Gastroesophageal sphincter (tissue), 4 donors: ENCODE results near the gene CALY. TPM values are rescaled to one million over a fixed set of nuclear protein-coding genes. Genes with fewer than 3 reads are reported as not detected.
A peak's percentile ranks its signal among the peaks of the same experiment; 100 is the strongest.

Source experiments
- ATAC-seq: fragments of 150-250 bp; one replicate; pipeline ENCODE4 v1.9.1; 2016; ENCODE audit warnings: mild to moderate bottlenecking, moderate library complexity
- H3K27ac ChIP-seq, 4 donors: fragments of 200-600 bp; sonication (generic) in 3 of 4; 1 replicate in 3 of 4; 2 replicates in 1 of 4; pipeline ENCODE4 v1.5.1; 2016 to 2019
- H3K27me3 ChIP-seq: fragments of 200-600 bp; sonication (generic); one replicate; pipeline ENCODE4 v1.5.1; 2019
- H3K36me3 ChIP-seq, 2 donors: fragments of 200-600 bp; sonication (generic); one replicate each; pipeline ENCODE4 v1.5.1; 2019; ENCODE audit warnings: control low read depth in 1 of 2
- H3K4me1 ChIP-seq, 3 donors: fragments of 200-600 bp; sonication (generic); 1 replicate in 2 of 3; 2 replicates in 1 of 3; pipeline ENCODE4 v1.5.1; 2016 to 2019; ENCODE audit warnings: control low read depth in 2 of 3
- H3K4me3 ChIP-seq, 2 donors: fragments of 200-600 bp; sonication (generic); one replicate each; pipeline ENCODE4 v1.5.1; 2019; ENCODE audit warnings: mild to moderate bottlenecking in 1 of 2, moderate library complexity in 1 of 2
- H3K9me3 ChIP-seq, 3 donors: fragments of 200-600 bp; sonication (generic); one replicate each; pipeline ENCODE4 v1.5.1; 2017 to 2019; ENCODE audit warnings: control low read depth in 2 of 3
- CTCF ChIP-seq, 4 experiments: fragments of 200-600 bp in 2 of 4; fragments of 450-650 bp in 2 of 4; sonication (generic) in 1 of 4; IDR thresholded peaks; one replicate each; pipeline ENCODE4 v1.5.1; 2017 to 2019; ENCODE audit warnings: antibody characterized with exemption in 4 of 4, mild to moderate bottlenecking in 2 of 4, moderate library complexity in 2 of 4
- EP300 ChIP-seq: sonication (generic); formaldehyde crosslinking; IDR thresholded peaks from one replicate; pipeline ENCODE4 v1.6.1; 2017; ENCODE audit warnings: antibody characterized with exemption, mild to moderate bottlenecking
- POLR2A ChIP-seq, 2 donors: fragments of 450-650 bp; IDR thresholded peaks; one replicate each; pipeline ENCODE4 v1.6.1; 2017; ENCODE audit warnings: antibody characterized with exemption in 2 of 2, mild to moderate bottlenecking in 2 of 2, moderate library complexity in 1 of 2
- POLR2AphosphoS5 ChIP-seq: sonication (generic); formaldehyde crosslinking; IDR thresholded peaks from one replicate; pipeline ENCODE4 v1.6.1; 2017; ENCODE audit warnings: antibody characterized with exemption
- WGBS, 2 donors: methylation state at CpG; one replicate each; pipeline ENCODE4 v1.1.5; 2018; ENCODE audit warnings: low coverage in 1 of 2; 5-methylcytosine and 5-hydroxymethylcytosine counted together
- total RNA-seq, 4 donors: library from RNA; depleted of rRNA; stranded (reverse); fragments of >200 nt; gene quantifications; one replicate each; pipeline ENCODE4 v1.1.0, GENCODE V29; 2016

Gene CALY
- total RNA-seq, 4 donors from 2014 or later, result 0.47 to 1.5 (median 1.5) TPM; not detected in 1

DNA sequence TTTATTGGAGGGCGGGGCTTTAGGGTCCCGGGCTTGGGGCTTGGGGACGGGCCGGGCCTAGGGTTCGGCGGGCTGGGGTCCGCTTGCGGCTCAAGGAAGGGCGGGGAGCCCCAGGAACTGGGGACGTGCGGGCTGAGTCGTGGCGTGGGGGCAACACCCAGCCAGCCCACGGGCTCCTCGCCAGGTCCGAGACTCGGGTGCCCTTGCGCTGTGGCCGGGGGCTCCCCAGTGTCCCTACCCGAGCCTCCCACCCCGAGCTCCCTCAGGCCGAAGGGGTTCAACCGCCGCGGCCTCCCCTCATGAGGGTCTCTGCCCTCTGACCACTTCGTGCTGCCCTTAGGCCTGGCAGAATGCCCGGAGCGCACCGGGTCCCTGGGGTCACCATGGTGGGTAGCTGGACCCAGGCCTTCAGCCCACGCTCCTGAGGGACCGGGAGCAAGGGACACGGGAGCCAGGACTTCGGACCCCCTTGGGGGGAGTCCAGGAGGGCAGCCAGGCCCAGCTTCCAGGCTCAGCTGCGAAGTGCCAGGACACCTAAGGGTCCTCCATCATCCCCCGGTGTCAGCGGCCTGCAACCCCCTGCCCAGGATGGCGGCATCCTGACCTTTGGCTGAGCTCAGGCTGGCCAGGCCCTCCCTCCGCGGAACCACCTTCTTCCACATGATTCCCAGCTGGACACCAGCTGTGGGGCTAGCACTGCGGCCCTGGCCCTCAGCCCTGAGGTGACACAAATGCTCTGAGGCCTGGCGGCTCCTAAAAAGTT, 21.6 kb upstream of the CALY start:
- Histone ChIP-seq H3K4me1 (peaks cover 0 to 24% (median 11%) of the 10 kb centered on the region in 3 donors), H3K9me3 (no peaks in the 10 kb centered on the region), H3K27me3 (peaks cover 37% of the 10 kb centered on the region), H3K36me3 (peaks cover 0 to 31% of the 10 kb centered on the region in 2 donors), H3K4me3 (peak overlapping the region in 1 of 2 donors; percentile 69), H3K27ac (peak overlapping the region in 3 of 4 donors; percentile 34 to 76 (median 66))
- ATAC-seq, result peak; percentile 26
- 80% methylated on average over 1 of the region's 41 CpGs; no CpG with 5 or more reads in 1 of the 2 donors for WGBS, 2 donors
- no peak for TF ChIP-seq CTCF (IDR thresholded peaks at IDR 0.05)

- H3K36me3 ChIP-seq, result peaks cover 0 to 23% of the 10 kb centered on the region in 2 donors
- peaks cover 0 to 24% (median 11%) of the 10 kb centered on the region in 3 donors for H3K4me1 ChIP-seq
- peak within 1 kb of the TSS in 3 of 4 donors; percentile 62 to 76 (median 66) for H3K27ac ChIP-seq
- peaks cover 42% of the 10 kb centered on the region for H3K27me3 ChIP-seq
- H3K4me3 ChIP-seq, result peak within 1 kb of the TSS; percentile 45 to 69
- no CpG with 5 or more reads among the region's 83 CpGs for WGBS, 2 donors
- no peak for TF ChIP-seq EP300
- TF ChIP-seq POLR2A (IDR thresholded peaks at IDR 0.05), result peak in 1 of 2 donors; percentile 27
- no peak for TF ChIP-seq CTCF (IDR thresholded peaks at IDR 0.05)
- peak; percentile 60 for ATAC-seq
- H3K9me3 ChIP-seq, result no peaks in the 10 kb centered on the region
These were observed 20.8 kb upstream of the CALY start, which contains the start of gene FUOM for GRCh38 chr10:133357285-133358161. FUOM (minus strand) TSS chr10:133358019; CDS start chr10:133358007, 12 bp downstream.

DNA sequence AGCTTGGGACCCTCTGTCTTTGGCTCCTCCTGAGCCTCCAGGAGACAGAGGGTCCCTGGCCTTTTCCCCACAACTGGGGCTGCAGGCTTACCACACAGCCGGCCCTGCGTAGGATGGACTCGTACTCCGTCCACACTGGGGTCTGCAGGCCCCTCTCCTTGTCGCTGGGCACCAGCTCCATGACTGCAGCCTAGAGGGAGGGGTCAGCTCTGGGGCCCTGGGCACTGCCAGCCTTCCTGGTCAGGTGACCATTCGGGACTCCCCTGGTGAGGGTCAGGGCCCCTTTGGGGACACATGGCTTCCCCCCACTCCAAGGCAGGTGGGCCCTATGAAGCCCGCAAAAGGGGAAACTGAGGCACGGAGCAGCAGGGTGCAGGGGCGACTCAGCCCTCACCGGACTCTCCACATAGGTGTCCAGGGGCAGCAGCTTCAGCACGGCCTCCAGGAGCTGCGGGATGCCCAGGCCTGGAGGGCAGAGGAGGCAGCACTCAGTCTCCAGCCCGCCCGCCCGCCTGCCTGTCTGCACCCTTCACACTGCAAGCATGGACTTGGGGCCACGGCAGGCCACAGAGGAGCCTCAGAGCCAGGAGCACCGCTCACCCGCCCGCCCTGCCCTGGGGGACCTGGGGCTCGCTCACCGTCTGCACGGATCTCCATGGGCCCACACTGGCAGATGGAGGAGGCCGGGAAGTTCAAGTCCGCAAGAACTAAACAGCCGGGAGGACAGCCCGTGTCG, 20.0 kb upstream of the CALY start:
- peak overlapping the region; percentile 45 to 69 for H3K4me3 ChIP-seq
- WGBS, 2 donors, result 0% methylated on average over 2 of the region's 27 CpGs; no CpG with 5 or more reads in 1 of the 2 donors
- no peak for ATAC-seq
- H3K4me1 ChIP-seq, result peaks cover 0 to 24% (median 11%) of the 10 kb centered on the region in 3 donors
- TF ChIP-seq POLR2A (IDR thresholded peaks at IDR 0.05), result no peak
- no peak for TF ChIP-seq EP300
- no peak for TF ChIP-seq POLR2AphosphoS5
- no peak for TF ChIP-seq CTCF (IDR thresholded peaks at IDR 0.05)
- peaks cover 0 to 15% of the 10 kb centered on the region in 2 donors for H3K36me3 ChIP-seq
- H3K27me3 ChIP-seq, result peaks cover 47% of the 10 kb centered on the region
- H3K27ac ChIP-seq, result peak overlapping the region in 1 of 4 donors; percentile 76
- H3K9me3 ChIP-seq, result no peaks in the 10 kb centered on the region

DNA sequence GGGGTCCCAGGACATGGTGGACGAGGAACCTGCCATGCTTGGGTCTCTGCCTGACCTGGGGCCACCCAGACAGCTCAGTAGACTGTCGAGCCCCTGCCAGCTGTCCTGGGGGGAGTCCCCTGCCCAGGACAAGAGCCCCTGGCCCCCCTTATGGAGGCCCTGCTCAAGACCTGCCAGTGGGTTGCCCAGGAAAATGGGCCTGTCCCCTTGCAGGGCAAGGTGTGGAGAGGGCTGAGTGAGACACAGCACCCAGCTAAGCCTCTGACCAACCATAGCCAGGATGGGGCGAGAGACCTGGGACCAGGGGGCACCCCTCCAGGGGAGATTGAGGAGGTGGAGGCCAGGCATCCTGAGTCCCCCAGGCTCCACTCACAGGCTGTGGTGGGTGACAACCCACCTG, 19.3 kb upstream of the CALY start:
- Histone ChIP-seq H3K27ac (no peak overlapping the region), H3K36me3 (peaks cover 0 to 11% of the 10 kb centered on the region in 2 donors), H3K4me3 (no peak overlapping the region), H3K4me1 (peaks cover 0 to 24% (median 11%) of the 10 kb centered on the region in 3 donors), H3K27me3 (peaks cover 55% of the 10 kb centered on the region), H3K9me3 (no peaks in the 10 kb centered on the region)
- ATAC-seq, result no peak
- WGBS, 2 donors, result 100% methylated on average over 1 of the region's 3 CpGs; no CpG with 5 or more reads in 1 of the 2 donors
- TF ChIP-seq POLR2AphosphoS5 (no peak), EP300 (no peak), CTCF (IDR thresholded peaks at IDR 0.05) (no peak), POLR2A (IDR thresholded peaks at IDR 0.05) (no peak)
